Fibroblast of the aortic adventitia (primary cell): ENCODE data around the gene HBG2. TPM values are rescaled to one million over a fixed set of nuclear protein-coding genes. Genes with fewer than 3 reads are reported as not detected.

ENCODE experiments used
- DNase-seq: peaks from one replicate; pipeline ENCODE4 v3.0.0-alpha.2; 2010; ENCODE audit warnings: low read depth
- H3K4me3 ChIP-seq: 2 replicates; pipeline ENCODE4 v1.5.1; 2011; ENCODE audit warnings: low read depth, mild to moderate bottlenecking, control low read depth, low read length, moderate library complexity
- CTCF ChIP-seq: IDR thresholded peaks from 2 replicates; pipeline ENCODE4 v1.5.1; 2011; ENCODE audit warnings: mild to moderate bottlenecking, low read length, control low read depth, inconsistent platforms; ENCODE audit not compliant: insufficient read depth
- total RNA-seq: library from RNA; depleted of rRNA; stranded (reverse); fragments of >200 nt; gene quantifications from 2 replicates; pipeline ENCODE4 v1.2.3, GENCODE V29; 2012; ENCODE audit warnings: low replicate concordance

The HBG2 gene
- total RNA-seq, 1 donor: not detected

- no peak for TF ChIP-seq CTCF
- DNase-seq: no peak
- no peak overlapping the region for H3K4me3 ChIP-seq
Measured at GRCh38 chr11:5281596-5281995, 27.0 kb upstream of the HBG2 start.

- peak; percentile 99 for DNase-seq
- no peak for TF ChIP-seq CTCF
- no peak overlapping the region for H3K4me3 ChIP-seq
Measured at GRCh38 chr11:5280582-5281102, 26.1 kb upstream of the HBG2 start.

DNA sequence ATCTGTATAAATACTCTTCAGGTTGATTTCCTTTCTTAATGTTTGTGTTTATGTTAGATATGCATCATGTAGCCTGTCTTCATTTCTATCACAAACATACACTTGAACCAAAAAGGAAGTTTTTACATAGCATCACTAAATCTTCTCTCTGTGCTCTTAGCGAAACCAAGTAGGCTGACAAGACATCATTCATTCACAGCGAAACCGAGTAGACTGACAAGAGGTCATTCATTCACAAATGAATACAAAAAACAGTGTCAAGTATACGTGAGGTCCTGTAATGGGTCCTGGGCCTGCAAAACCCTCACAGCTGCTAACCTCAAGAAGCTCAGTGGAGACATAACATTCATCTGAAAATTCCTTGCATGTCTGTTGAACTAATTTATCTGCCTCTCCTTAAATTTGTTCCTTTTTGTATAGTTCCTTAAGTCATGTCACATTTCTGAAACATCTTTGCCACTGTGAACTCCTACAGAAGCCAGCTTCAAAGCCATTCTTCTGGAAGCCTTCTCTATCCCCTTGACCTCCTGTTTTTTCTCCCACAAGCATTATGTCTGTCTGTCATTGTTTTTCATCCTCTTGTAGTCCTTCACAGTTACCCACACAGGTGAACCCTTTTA, 25.0 kb upstream of the HBG2 start:
- no peak overlapping the region for H3K4me3 ChIP-seq
- no peak for TF ChIP-seq CTCF
- DNase-seq: no peak

GRCh38 chr11:5277807-5278382, 23.3 kb upstream of the HBG2 start:
- no peak for TF ChIP-seq CTCF
- no peak overlapping the region for H3K4me3 ChIP-seq
- DNase-seq: no peak

DNA sequence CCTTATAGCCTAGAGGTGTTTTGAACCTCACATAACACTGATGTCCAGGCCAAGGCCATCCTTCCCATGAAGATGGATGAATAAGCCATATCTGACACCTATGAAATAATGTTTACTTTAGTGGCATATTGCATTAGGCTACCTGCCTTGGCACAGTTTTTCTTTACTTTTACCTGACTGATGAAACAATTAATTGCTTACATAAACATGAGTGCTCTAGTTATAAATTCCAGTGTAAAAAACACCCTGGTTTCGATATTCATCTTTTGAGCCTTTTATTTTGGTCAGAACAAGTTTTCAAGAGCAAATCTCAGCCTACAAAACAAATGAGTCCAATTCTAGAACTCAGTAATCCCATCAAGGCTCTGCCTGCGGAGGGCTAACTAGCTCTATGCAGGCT, 22.1 kb upstream of the HBG2 start:
- no peak overlapping the region for H3K4me3 ChIP-seq
- TF ChIP-seq CTCF: no peak
- no peak for DNase-seq

GRCh38 chr11:5275369-5276110, 21.0 kb upstream of the HBG2 start:
- no peak overlapping the region for H3K4me3 ChIP-seq
- TF ChIP-seq CTCF: no peak
- peak; percentile 14 for DNase-seq
